ENCODE results near the gene GRHPR.

DNA sequence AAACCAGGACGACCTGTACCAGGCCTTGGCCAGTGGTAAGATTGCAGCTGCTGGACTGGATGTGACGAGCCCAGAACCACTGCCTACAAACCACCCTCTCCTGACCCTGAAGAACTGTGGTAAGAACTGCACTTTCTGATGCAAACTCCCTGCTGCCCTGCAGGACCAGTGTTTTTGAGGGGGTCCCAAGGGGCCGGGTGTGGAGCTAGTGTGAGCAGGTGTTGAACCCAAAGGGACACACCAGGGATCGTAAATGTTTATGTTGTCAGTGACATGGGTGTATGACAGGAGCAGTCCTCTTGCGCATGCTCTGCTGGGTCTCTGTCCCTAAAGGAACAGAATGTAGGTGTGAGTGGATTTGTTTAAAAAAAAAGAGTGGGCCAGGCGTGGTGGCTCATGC lies 9.5 kb downstream of the GRHPR start:
- TF ChIP-seq CHD2 (IDR thresholded peaks at IDR 0.05; ENCODE audit: low read length), result no peak
- TF ChIP-seq, protein P1, sequence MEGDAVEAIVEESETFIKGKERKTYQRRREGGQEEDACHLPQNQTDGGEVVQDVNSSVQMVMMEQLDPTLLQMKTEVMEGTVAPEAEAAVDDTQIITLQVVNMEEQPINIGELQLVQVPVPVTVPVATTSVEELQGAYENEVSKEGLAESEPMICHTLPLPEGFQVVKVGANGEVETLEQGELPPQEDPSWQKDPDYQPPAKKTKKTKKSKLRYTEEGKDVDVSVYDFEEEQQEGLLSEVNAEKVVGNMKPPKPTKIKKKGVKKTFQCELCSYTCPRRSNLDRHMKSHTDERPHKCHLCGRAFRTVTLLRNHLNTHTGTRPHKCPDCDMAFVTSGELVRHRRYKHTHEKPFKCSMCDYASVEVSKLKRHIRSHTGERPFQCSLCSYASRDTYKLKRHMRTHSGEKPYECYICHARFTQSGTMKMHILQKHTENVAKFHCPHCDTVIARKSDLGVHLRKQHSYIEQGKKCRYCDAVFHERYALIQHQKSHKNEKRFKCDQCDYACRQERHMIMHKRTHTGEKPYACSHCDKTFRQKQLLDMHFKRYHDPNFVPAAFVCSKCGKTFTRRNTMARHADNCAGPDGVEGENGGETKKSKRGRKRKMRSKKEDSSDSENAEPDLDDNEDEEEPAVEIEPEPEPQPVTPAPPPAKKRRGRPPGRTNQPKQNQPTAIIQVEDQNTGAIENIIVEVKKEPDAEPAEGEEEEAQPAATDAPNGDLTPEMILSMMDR (IDR thresholded peaks at IDR 0.05; ENCODE audit: control extremely low read depth in 1 of 3, insufficient read depth in 1 of 3, low read depth in 1 of 3, low read length in 3 of 3), result no peak
- TF ChIP-seq POLR2A (IDR thresholded peaks at IDR 0.05; ENCODE audit: control extremely low read depth in 1 of 2, low read depth in 2 of 2, low read length in 2 of 2), result no peak
- TF ChIP-seq CBX5 (IDR thresholded peaks at IDR 0.05; ENCODE audit: low read depth, low read length), result no peak
- no peak for TF ChIP-seq JUND (IDR thresholded peaks at IDR 0.05; ENCODE audit: low read length)
- TF ChIP-seq POLR2AphosphoS5 (IDR thresholded peaks at IDR 0.05; ENCODE audit: low read depth, low read length), result peak; percentile 5; the same call in 1 of the 2 replicates
- no peak for TF ChIP-seq SP2 (IDR thresholded peaks at IDR 0.05; ENCODE audit: low read length)
- TF ChIP-seq RAD21 (IDR thresholded peaks at IDR 0.05 in 1 of 2, conservative IDR thresholded peaks at IDR 0.05 in 1 of 2; ENCODE audit: low read depth in 2 of 2, low read length in 2 of 2), result no peak

All from H1 (cell line).